ENCODE data around the gene MT1HL1.

MT1HL1 gene

GRCh38 chr1:237004116-237004515 is at the start of gene MT1HL1:
Gene MT1HL1 (minus strand): TSS chr1:237004441. CDS start chr1:237004372, 69 bp downstream.
- no peak for DNase-seq

GRCh38 chr1:237050915-237051314 is 46.7 kb upstream of the MT1HL1 start:
- DNase-seq: no peak

- DNase-seq: no peak
Observed at GRCh38 chr1:237050185-237050584, 45.9 kb upstream of the MT1HL1 start.

- DNase-seq: no peak
Observed at GRCh38 chr1:237048803-237049202, 44.6 kb upstream of the MT1HL1 start.

- no peak for DNase-seq
Observed at GRCh38 chr1:237045278-237046016, 41.2 kb upstream of the MT1HL1 start.

GRCh38 chr1:237043846-237044636 is 39.8 kb upstream of the MT1HL1 start:
- no peak for DNase-seq

GRCh38 chr1:237042892-237043576 is 38.8 kb upstream of the MT1HL1 start:
- no peak for DNase-seq

GRCh38 chr1:237042526-237042891 is 38.3 kb upstream of the MT1HL1 start:
- DNase-seq: no peak

- DNase-seq: no peak
Observed at GRCh38 chr1:237041795-237042525, 37.7 kb upstream of the MT1HL1 start, which contains the start of gene RYR2. Gene RYR2 (plus strand): TSS chr1:237042184. CDS start chr1:237042522, 338 bp downstream.

GRCh38 chr1:237041461-237041794 is 37.2 kb upstream of the MT1HL1 start:
- no peak for DNase-seq

- no peak for DNase-seq
Observed at GRCh38 chr1:237040823-237041222, 36.6 kb upstream of the MT1HL1 start.

GRCh38 chr1:237038211-237038610 is 34.0 kb upstream of the MT1HL1 start:
- DNase-seq: no peak

GRCh38 chr1:237035759-237036158 is 31.5 kb upstream of the MT1HL1 start:
- no peak for DNase-seq

GRCh38 chr1:237033804-237034203 is 29.6 kb upstream of the MT1HL1 start:
- no peak for DNase-seq

- no peak for DNase-seq
Observed at GRCh38 chr1:237033061-237033460, 28.8 kb upstream of the MT1HL1 start.

- DNase-seq: no peak
Observed at GRCh38 chr1:237032029-237032428, 27.8 kb upstream of the MT1HL1 start.

GRCh38 chr1:237031480-237031879 is 27.2 kb upstream of the MT1HL1 start:
- no peak for DNase-seq

- no peak for DNase-seq
Observed at GRCh38 chr1:237029850-237030535, 25.8 kb upstream of the MT1HL1 start.

- DNase-seq: no peak
Observed at GRCh38 chr1:237029240-237029639, 25.0 kb upstream of the MT1HL1 start.

- DNase-seq: no peak
Observed at GRCh38 chr1:237025358-237026074, 21.3 kb upstream of the MT1HL1 start.

- DNase-seq: no peak
Observed at GRCh38 chr1:237018896-237019295, 14.7 kb upstream of the MT1HL1 start.

- no peak for DNase-seq
Observed at GRCh38 chr1:237016626-237017025, 12.4 kb upstream of the MT1HL1 start.

Measured in NCI-H774 (cell line).